ENCODE measurements around the gene PPM1H.

DNA sequence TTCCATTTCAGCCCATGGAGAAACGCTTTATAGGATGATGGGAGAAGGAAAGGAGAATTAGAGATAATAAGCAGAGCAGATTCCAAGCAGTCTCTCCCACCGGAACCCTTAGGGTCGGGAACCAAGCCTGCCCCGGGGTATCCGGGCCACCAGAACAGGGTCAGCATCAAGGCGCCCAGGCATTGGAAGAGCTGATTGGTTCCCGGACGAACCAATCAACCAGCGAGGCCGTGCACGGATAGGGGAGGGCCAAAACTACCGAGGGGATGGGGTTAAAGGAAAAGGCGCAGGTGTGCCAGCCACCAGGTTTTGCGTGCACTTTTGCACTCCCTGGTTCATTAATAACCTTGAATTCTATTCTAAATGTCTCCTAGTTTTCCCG is 1.7 kb downstream of the PPM1H start:
- no peak for TF ChIP-seq POLR2A (IDR thresholded peaks at IDR 0.05)
- TF ChIP-seq, protein P1, sequence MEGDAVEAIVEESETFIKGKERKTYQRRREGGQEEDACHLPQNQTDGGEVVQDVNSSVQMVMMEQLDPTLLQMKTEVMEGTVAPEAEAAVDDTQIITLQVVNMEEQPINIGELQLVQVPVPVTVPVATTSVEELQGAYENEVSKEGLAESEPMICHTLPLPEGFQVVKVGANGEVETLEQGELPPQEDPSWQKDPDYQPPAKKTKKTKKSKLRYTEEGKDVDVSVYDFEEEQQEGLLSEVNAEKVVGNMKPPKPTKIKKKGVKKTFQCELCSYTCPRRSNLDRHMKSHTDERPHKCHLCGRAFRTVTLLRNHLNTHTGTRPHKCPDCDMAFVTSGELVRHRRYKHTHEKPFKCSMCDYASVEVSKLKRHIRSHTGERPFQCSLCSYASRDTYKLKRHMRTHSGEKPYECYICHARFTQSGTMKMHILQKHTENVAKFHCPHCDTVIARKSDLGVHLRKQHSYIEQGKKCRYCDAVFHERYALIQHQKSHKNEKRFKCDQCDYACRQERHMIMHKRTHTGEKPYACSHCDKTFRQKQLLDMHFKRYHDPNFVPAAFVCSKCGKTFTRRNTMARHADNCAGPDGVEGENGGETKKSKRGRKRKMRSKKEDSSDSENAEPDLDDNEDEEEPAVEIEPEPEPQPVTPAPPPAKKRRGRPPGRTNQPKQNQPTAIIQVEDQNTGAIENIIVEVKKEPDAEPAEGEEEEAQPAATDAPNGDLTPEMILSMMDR (IDR thresholded peaks at IDR 0.05): no peak

Measured in lower leg skin (tissue), 3 donors.